HG03159 (cell line): ENCODE results near the gene BATF2.

Experiments used
- ATAC-seq: cut with Tn5 transposase; IDR thresholded peaks from one replicate; pipeline ENCODE4 v1.9.1; 2021; ENCODE audit warnings: mild to moderate bottlenecking, moderate library complexity; ENCODE audit not compliant: unreplicated experiment

BATF2 gene

DNA sequence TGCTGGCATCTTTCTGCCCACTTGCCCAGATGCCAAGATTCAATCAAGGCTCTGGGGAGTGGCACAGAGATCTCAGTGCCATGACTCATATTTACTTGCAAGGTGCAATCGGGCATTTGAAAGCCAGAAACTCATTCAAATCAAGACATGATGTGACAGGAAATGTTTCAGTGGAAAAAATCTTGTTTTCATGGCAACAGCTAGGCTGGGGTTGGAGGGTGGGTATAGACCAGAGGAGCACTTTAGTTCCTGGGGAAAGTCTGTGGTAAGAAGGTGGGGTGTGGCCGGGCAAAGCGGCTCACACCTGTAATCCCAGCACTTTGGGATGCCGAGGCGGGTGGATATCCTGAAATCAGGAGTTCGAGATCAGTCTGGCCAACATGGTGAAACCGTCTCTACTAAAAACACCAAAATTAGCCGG is 26.0 kb downstream of the BATF2 start:
- no peak for ATAC-seq

DNA sequence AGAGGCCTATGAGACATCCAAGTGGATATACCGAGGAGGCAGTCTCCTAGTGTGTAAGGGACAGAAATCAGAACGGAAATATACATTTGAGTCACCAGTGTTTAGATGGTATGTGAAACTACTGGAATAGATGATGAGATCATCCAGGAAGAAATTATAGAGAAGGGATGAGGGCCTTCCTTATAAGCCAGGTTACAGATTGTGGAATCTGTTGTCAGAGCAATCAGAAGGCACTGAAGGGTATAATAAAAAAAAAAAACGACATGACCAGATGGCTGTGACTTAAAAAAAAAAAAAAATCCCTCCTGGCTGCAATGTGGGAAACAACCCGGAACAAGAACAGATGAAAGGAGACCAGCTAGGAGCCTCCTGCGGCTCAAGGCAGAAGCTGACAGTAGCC is 27.6 kb downstream of the BATF2 start:
- ATAC-seq = no peak

GRCh38 chr11:64967375-64967774 is 29.4 kb downstream of the BATF2 start:
- ATAC-seq = no peak

- ATAC-seq = no peak
Measured at GRCh38 chr11:64963072-64963631, 33.6 kb downstream of the BATF2 start.

GRCh38 chr11:64960719-64961118 is 36.1 kb downstream of the BATF2 start:
- ATAC-seq = no peak

DNA sequence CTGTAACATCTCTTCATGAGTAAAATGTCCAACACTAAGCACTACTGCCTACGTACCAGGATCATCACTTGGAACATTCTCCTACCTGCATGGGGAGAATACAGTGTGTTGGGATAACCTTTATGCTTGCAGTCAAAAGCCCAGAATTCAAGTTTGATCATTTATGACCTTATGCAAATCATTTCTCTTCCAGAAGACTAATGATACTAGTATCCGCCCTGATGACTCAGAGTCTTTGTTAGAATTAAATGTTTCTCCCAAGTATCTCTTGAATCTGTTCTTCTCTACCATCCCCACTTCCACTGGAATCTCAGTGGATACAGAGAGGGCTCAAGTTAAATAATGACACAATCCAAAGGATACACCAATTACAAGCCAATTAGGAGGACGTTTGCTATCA is 37.3 kb downstream of the BATF2 start:
- ATAC-seq = no peak

- ATAC-seq = no peak
Measured at GRCh38 chr11:64954201-64954600, 42.6 kb downstream of the BATF2 start.

DNA sequence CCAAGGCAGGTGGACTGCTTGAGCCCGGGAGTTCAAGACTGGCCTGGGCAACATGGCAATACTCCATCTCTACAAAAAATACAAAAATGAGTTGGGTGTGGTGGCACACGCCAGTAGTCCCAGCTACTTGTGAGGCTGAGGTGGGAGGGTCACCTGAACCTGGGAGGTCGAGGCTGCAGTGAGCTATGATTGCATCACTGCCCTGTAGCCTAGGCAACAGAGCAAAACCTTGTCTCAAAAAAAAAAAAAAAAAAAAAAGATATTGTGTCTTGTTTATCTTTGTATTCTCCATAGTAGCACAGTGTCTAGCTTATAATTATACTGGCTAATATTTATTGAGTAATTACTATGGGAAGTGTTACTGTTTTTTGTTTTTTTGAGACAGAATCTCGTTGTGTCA is 45.2 kb downstream of the BATF2 start:
- no peak for ATAC-seq

- no peak for ATAC-seq
Measured at GRCh38 chr11:64947208-64947814, 49.5 kb downstream of the BATF2 start.
